ENCODE data around the gene TMBIM6.
A peak's percentile ranks its signal among the peaks of the same experiment; 100 is the strongest.
"Not testable (repeated sequence)": the region's sequence is repeated elsewhere in the genome, so short reads cannot be mapped to it uniquely, and the experiment has no call there.

TMBIM6 gene

DNA sequence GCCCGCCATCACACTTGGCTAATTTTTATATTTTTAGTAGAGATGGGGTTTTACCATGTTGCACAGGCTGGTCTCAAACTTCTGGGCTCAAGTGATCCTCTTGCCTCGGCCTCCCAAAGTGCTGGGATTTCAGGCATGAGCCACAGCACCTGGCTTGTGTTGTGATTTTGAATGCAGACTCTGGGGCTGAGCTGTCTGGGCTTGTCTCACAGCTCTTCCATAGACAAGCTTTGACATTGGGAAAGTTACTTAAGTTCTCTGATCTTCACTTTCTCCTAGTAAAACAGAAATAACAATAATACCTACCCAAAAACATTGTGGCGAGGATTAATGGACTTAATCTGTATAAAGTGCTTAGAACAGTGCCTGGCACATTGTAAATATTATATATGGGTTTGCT lies 36.0 kb downstream of the TMBIM6 start:
- no peak for DNase-seq

DNA sequence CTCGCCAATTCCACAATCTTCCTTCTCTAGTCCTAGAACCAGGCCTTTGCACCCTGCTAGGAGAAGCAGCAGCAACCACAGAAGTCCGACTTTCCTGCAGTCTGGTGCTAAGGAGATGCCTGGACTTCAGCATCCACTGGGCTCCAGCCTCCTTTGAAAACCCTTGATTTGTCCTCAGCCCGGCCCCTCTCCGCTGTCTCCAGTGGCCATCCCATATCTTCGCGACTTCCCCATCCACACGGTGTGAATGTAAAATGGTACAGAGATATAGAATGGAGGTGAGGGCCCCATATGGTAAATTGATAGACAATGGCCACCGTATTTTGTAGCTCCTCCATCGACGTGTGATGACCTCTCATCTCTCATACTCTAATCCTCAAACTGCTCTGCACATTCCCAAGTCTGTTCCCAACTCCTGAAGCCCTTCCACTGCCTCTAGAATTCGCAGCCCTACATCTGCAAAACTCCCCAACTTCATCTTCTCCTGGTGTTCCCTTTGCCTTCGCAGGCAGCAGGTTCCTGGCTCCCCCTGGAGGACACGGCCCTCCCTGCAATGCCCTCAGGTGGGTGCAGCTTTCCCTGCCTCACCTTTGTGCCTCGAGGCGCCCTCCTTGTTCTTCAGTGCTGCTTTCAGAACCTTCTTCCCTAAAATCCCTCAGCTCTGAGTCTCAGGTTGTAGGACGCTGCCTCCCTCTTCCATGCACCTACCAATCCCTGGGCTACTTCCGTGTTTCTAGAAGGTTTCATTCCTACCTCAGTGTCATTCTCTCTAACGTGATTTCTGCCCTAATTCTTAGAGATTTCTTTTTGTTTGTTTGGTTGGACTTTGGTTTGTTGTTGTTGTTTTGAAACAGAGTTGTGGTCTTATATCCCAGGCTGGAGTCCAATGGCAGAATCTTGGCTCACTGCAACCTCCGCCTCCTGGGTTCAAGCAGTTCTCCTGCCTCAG lies 36.7 kb downstream of the TMBIM6 start:
- DNase-seq: no peak

DNA sequence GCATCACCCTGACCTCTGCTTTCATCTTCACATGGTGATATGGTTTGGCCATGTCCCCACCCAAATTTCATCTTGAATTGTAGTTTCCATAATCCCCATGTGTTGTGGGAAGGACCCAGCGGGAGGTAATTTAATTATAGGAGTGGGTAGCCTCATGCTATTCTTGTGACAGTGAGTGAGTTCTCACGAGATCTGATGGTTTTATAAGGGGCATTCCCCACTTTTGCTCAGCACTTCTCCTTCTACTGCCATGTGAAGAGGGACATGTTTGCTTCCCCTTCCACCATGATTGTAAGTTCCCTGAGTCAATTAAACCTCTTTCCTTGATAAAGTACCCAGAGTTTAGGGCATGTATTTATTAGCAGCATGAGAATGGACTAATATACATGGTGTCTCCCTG lies 38.2 kb downstream of the TMBIM6 start:
- DNase-seq: peak; percentile 43

DNA sequence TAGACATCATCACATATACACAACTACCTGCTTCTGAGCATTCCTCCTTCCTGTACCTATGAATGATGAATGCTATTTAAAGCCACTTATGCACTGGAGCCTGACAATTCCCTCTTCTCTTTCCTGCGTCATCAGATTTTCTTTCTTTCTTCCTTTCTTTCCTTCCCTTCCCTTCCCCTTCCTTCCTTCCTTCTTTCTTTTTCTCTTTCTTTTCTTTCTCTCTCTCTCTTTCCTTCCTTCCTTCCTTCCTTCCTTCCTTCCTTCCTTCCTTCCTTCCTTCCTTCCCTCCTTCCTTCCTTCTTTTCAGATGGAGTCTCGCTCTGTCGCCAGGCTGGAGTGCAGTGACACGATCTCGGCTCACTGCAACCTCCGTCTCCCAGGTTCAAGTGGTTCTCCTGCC lies 39.6 kb downstream of the TMBIM6 start:
- DNase-seq: not testable (repeated sequence)

DNA sequence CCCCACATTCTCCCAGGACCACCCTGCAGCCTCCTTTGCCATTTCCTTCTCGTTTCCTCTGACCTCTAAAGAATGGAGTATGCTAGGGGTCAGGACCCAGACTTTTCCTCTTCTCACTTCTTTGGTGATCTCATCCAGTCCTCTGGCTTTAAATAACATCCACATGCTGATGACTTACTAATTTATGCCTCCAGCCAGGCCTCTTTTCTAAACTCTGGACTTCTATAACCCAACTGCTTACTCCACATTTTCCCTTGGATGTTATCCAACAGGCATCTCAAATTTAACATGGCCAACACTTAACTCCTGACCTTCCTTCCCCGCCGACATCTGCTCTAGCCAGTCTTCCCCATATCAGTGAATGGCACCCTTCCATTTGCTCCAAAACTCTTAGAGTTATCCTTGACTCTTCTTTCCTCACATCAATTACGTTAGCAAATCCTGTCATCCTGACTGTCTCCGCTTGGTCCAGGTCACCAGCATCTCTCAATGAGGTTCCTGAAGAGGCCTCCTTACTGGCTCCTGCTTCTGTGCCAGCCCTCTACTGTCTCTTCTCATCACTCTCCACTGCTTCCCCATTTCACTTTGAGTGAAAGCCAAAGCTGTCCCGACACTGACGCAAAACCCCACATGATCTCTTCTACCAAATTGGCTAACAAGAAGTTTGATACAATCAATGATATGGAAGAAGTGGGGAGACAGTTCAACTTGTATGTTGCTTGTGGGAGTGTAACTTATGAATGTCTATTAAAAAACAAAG lies 42.7 kb downstream of the TMBIM6 start:
- DNase-seq: peak; percentile 87

DNA sequence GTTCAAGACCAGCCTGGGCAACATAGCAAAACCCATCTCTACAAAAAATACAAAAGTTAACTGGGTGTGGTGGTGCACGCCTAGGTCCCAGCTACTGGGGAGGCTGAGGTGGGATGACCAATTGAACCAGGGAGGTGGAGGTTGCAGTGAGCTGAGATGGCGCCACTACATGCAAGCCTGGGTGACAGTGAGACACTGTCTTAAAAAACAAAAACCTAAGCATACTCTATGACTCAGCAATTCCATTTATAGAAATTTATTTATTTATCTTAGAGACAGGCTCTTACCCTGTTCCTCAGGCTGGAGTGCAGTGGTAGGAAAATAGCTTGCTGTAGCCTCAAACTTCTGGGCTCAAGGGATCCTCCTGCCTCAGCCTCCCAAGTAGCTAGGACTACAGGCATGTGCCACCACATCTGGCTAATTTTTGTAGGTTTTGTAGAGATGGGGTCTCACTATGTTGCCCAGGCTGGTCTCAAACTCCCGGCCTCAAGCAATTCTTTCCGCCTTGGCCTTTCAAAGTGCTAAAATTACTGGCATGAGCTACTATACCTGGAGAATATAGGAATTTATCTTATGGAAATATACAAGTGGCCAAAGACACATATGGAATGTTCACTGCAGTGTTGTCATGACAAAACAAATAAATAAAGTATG lies 43.5 kb downstream of the TMBIM6 start:
- no peak for DNase-seq

DNA sequence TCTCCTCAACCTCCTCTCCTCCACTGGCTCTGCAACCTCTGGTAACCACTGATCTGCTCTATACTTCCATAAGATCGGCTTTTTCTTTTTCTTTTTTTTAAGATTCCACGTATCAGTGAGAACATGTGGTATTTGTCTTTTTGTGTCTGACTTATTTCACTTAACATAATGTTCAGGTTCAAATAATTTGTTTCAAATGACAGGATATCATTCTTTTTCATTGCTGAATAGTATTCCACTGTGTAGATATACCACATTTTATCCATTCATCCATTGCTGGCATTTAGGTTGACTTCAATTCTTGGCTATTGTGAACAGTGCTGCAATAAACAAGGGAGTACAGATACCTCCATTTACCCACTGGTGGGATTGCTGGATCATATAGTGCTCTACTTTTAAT lies 46.3 kb downstream of the TMBIM6 start:
- no peak for DNase-seq

DNA sequence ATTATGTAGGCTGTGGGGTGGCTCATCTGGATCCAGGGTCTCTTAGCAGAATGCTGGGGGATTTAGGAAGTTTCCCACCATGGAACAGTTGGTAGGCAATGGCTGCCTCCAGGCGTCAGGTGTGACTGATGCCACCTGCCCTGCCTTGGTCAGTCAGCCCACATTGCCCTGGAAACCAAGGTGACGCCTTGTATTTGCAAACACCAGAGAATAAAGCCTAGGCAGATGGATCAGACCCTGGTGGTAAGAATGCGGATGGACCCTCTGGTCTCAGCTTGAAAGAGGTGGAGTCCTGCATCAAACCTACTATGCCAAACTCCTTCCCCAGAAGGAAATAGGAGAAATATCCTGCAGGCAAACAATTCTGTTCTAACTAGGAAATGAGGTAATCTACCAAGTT lies 48.6 kb downstream of the TMBIM6 start:
- no peak for DNase-seq

DNA sequence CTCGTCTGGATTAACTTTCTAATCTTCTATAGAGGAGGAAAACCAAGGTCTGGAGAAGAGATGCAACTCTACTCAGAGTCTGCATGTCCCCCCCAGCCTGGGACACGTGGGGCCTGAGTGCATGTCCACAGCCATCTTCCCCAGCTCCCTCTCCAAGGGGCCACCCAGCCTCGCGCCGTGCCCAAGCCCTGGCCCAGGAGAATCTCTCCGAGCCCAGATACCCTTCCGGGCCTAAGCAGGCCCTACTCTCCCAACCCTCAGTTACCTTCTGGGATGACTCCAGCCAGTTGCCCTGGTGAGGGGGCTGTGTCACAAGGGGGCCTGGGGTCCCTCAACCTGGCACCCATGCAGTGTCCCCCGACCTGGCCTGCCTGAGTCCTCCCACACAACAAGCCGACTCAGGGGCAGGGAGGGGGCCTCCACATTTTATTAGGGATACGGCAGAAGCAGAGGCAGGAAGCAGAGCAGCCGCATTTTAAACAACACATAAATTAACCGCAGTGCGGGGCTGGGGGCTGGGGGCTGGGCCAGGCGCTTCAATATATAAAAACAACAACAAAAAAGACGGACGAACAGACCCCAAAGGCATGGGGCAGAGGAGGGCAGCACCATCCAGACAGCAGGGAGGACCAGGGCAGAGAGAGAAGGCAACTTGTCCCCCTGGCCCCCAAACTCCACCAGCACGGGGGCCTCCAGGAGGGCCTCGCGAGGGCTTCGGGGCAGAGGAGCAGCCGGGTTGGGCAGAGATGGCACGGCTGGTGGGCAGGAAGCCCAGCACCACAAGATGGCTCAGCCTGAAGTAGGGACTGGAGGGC lies 49.6 kb downstream of the TMBIM6 start:
- no peak for DNase-seq

DNA sequence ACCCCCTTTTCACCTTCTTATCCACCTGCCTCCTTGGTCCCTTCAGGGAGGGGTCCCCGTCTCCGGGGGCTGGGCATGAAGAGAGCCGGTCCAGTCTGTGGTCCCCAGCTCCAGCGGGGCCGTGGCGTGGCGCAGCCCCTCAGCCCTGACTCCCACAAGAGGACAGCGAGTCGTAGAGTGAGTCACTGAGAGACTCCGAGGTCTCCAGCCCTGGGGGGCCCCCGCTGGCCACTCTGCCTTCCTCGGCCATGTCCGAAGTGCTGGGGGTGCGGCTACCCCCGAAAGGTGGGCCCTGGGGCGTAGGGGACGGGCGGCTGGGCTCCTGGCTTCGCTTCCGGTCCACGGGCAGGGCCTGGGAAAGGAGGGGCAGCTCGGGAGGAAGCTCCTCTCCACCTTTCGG lies 50.3 kb downstream of the TMBIM6 start:
- no peak for DNase-seq

DNA sequence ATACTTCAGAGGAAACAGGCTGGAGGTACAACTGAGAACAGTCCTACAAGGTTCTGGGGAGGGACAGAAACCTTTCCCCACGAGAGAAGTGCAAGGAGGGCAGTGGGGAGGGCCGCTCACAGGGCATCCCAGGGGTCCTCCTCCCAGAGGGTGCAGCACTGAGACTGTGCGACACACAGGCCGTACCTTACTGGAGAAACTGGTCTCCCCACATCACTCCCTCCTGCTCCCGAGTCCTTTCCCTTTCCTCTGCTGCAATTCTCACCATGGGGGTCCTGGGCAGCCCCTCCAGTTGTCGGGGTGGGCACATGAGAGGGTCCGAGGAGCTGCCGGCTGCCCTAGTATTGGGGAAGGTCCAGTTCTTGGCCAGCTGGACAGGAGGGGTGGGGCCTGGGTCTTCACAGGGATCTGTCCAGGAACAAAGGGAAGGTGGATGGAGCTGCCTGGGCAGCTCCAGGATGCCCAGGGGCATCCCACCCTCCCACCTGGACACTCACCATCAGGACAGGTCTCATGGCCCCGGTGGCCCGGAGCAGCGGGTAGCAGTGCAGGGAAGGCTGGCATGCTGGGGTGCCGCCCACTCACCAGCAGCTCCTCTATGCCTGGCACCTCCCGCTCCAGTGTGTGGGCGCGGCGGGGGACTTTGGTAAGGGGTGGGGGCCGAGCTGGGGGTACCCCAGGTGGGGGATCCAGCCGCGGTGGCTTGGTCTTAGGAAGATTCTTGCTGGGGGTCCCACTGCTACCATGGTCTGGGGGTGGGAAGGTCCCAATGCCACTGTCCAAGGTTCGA lies 51.0 kb downstream of the TMBIM6 start:
- DNase-seq: no peak

DNA sequence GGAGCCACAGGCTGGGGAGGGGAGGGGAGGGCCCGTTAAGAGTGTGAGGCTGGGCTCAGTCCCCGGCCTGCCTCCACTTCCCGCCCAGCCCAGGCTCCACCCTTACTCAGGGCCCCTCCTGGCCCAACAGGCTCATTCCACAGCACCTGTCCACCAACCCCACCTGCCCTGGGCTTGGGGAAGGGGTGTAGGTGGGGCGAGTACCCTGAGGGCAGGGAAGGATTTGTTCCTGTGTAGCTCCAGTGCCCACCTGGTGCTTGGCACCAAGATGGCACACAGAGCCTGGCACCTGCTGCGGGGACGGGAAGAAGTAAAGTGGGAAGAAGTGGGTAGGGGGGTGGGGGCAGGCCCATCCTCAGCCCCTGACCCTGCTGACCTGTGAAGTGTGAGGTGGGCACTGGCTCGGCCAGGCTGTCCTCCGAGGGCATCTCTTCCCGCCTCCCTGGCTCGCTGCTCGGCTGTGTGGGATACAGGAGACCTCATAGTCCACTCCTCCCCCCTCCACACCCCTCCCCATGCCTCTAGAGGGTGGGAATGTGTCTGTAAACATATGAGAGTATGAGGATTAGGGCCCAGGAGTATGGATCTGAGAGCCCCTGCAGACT lies 51.7 kb downstream of the TMBIM6 start:
- no peak for DNase-seq

DNA sequence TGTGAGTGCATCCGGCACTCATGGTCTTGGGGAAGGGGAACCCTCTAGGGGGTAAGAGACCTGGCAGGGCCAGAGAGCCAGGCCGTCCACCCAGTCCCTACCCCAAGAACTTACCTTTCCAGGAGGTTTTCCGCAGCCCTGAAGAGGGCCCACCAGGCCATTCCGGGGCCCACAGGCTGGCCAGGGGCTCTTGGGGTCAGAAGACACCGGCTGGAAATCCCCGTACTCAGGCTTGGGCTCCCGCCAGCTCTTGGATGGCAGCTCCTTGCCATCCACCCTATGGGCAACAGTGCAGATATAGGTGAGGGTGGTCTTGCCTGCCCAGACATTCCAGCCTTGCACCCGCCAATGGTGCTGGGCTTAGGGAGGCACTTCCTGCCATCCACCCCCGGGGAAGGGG lies 52.3 kb downstream of the TMBIM6 start:
- no peak for DNase-seq

DNA sequence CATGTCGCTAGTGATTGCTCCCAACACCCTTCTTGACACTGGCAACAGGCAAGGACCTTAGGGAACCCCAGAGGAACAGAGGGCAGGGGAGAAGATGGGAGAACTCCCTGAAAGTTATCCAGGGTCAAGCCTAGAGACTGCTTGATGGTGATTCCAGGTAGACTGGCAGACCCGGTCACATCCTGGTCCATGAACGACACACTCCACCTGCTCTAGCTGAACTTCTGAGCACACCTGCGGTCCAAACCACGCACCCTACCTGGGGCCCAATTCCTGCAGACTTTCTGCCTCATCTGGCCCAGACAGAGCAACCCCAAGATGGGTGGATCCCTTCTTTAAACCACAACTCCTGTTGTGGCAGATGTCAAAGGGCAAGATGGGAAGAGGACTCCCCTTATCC lies 52.7 kb downstream of the TMBIM6 start:
- DNase-seq: no peak

DNA sequence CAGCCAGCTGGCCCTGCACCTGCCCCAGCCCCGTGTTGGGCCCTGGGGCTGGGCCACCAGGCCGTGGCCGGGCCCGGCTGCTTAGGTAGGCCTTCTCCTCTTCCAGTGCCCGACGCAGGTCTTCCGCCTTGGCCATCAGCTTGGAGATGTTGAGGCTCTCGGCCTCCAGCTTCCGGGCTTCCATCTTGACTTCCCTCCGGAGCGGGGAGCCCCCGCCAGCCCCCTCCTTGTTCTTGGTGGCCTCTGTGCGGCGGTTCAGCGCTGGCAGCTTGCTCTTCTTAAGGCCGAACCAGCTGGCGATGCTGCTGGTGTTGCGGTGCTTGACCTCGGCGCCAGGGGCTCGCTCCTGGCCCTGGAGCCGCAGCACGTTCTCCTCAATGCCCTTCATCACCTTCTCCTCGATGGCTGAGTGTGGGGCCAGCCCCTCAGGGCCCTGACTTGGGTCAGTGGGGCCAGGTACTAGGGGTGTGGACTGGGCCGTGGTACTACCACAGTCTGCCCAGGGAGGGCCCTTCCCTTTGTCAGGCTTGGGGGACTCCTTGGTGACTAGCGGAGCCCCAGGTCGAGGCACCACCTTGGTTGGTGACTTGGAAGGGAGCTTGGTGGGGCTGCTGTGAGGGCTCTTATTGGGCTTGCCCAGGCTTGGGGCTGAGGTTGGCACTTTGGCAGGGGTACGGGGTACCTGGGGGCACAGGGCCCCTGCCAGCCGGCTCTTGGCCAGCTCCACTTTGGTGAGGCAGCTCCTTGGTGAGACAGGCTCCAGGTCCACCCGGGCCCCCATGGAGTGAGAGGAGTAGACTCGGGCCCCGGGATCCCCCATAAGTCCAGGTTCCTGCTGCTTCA lies 53.7 kb downstream of the TMBIM6 start:
- DNase-seq: no peak

DNA sequence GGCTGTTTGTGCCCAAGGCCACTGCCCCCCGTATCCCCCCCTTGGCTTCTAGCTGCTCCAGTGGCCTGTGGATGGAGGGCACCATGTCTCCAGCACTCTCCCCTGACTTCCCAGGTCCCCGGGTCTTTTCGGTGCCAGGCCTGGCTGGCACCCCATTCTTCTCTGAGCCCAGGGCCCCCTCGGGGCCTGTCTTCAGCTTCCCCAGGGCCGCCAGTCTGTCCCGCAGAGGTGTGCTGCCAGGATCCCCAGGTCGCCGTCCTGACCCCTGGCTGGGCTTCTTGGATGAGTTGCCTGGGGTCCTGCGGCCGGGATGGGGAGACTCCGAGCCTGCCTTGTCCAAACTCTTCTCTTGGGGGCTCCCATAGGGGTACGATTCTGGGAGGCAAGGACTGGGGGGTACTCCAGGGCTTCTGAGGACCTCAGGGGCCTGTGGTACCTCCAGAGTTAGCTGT lies 54.3 kb downstream of the TMBIM6 start:
- no peak for DNase-seq

DNA sequence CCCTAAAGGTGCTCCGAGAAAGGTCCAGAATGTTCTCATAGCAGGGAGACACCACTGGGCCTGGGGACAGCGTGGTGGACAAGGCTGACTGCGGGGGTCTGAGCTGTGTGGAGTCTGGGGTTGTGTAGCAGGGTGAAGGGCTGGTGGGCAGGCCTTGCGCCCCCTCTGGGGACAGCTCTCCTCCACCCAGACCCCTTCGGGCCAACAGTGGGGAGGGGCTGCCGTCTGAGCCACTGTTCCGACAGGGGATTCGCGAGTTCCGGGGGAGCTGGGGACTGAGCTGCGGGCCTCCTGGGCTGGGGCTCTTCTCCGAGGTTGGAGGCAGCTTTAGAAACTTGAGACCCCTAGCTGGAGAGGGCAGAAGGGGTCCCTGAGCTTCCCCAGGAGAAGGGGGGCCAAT lies 54.8 kb downstream of the TMBIM6 start:
- no peak for DNase-seq

DNA sequence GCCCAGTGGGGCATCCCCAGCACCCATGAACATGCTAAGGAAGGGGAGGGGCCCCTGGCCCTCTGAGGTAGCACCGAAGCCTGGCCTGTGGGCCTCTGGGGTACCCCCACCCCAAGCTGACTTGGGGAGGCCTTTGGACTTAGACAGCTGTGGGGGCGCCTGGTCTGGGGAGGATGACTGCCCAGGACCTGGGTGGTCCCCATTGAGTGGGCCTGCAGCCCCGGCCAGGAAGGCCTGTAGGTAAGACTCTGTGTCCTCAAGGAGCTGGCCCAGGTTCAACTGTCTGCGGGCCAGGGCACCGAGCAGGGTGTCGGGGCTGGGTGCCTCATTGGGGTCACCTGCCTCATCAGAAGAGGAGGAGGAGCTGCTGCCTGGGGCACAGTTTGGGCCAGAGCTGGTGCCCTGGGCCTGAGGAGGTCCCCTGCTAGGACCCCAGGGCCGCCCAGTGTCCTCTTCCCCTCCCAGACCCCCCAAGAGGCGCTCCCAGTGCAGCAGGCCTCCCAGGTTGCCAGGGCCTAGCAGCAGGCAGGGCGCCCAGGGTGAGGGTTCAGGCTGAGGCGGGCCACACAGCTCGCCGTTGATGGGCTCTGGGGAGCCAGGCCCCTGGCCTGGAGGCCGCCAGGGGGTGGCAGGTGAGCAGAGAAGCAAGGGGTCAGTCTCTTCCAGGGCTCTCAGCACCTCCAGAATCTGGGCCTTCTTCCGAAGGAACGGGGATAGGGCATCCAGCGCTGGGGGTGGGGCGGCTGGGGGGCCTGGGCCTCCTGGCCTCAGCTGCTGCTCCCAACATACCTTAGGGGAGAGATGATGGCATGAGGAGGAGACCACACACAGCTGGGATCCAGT lies 55.5 kb downstream of the TMBIM6 start:
- no peak for DNase-seq

DNA sequence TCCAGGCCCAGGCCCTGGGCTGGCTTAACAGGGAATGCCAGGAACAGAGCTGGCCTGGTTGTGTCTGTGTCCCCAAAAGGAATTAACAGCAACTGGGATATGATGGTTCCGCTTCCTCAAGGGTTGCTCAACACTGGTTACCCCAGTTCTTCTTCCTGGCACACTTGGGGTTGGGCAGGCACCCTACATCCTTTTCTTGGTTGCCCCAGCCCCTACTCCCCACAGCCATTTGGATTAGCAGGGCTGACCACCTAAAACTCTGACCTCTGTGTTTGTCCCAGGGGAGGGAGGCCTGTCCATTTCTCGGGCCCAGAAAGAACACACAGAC lies 56.1 kb downstream of the TMBIM6 start:
- DNase-seq: peak; percentile 29

DNA sequence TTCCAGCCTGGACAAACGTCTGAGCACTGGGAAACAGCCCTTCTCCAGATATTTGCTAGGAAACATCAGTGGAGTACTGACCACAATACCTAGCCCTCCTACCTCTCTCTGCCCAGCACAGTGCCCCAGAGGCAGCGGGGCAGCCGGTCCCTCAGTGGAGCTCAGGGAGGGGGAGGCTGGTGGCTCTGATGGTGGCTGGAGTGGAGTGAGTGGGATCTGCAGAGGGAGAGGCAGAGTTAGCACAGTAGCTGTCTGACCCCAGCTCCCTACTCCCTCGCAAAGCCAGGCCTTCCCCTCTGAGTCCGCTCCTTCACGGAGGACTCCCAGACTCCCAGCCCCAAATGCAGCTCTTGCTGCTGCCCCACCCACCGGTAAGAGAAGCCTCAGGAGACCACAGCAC lies 56.9 kb downstream of the TMBIM6 start:
- no peak for DNase-seq
